Prostate gland (tissue), 2 donors: ENCODE results near the gene JMY. TPM values are rescaled to one million over a fixed set of nuclear protein-coding genes. Genes with fewer than 3 reads are reported as not detected.

Source experiments
- DNase-seq: peaks from one replicate; pipeline ENCODE4 v3.0.0-alpha.2; 2019; ENCODE audit warnings: low spot score
- H3K27ac ChIP-seq, 2 donors: fragments of 200-600 bp; sonication (generic); 2 replicates each; pipeline ENCODE4 v1.5.1; 2017 to 2019
- H3K27me3 ChIP-seq: fragments of 200-600 bp; sonication (generic); replicated peaks from 2 replicates; pipeline ENCODE4 v1.5.1; 2019; ENCODE audit not compliant: insufficient read depth
- H3K36me3 ChIP-seq, 2 donors: fragments of 200-600 bp; sonication (generic); 1 replicate in 1 of 2; 2 replicates in 1 of 2; pipeline versions ENCODE4 v1.5.1 to v1.8.1; 2017 to 2019
- H3K4me1 ChIP-seq: fragments of 200-600 bp; sonication (generic); replicated peaks from 2 replicates; pipeline ENCODE4 v1.5.1; 2019
- H3K4me3 ChIP-seq, 2 donors: fragments of 200-600 bp; sonication (generic); 2 replicates each; pipeline ENCODE4 v1.5.1; 2017 to 2019
- H3K9me3 ChIP-seq: fragments of 200-600 bp; sonication (generic); 2 replicates; pipeline ENCODE4 v1.5.1; 2017
- POLR2A ChIP-seq: fragments of 450-650 bp; IDR thresholded peaks from one replicate; pipeline ENCODE4 v1.6.1; 2016; ENCODE audit warnings: antibody characterized with exemption, mild to moderate bottlenecking
- POLR2AphosphoS5 ChIP-seq: sonication (generic); formaldehyde crosslinking; IDR thresholded peaks from one replicate; pipeline ENCODE4 v1.6.1; 2017; ENCODE audit warnings: antibody characterized with exemption
- WGBS: methylation state at CpG from one replicate; pipeline ENCODE4 v1.1.5; 2018; 5-methylcytosine and 5-hydroxymethylcytosine counted together
- intact Hi-C: fragments of 100-400 bp; cut with DNase I; formaldehyde crosslinking; loops from one replicate; pipeline ENCODE4 v1.14.2; 2022
- total RNA-seq, 2 donors: library from RNA; depleted of rRNA; stranded (reverse); fragments of >200 nt; gene quantifications; one replicate each; pipeline ENCODE4 v1.1.0, GENCODE V29; 2016
- TF ChIP-seq, protein P1 (sequence below), 4 experiments: fragments of 200-600 bp in 2 of 4; fragments of 450-650 bp in 2 of 4; sonication (generic) in 2 of 4; IDR thresholded peaks; 1 replicate in 3 of 4; 2 replicates in 1 of 4; pipeline ENCODE4 v1.5.1; 2016 to 2019; ENCODE audit warnings: antibody characterized with exemption in 4 of 4, mild to moderate bottlenecking in 2 of 4, moderate library complexity in 2 of 4

The JMY gene, protein sequence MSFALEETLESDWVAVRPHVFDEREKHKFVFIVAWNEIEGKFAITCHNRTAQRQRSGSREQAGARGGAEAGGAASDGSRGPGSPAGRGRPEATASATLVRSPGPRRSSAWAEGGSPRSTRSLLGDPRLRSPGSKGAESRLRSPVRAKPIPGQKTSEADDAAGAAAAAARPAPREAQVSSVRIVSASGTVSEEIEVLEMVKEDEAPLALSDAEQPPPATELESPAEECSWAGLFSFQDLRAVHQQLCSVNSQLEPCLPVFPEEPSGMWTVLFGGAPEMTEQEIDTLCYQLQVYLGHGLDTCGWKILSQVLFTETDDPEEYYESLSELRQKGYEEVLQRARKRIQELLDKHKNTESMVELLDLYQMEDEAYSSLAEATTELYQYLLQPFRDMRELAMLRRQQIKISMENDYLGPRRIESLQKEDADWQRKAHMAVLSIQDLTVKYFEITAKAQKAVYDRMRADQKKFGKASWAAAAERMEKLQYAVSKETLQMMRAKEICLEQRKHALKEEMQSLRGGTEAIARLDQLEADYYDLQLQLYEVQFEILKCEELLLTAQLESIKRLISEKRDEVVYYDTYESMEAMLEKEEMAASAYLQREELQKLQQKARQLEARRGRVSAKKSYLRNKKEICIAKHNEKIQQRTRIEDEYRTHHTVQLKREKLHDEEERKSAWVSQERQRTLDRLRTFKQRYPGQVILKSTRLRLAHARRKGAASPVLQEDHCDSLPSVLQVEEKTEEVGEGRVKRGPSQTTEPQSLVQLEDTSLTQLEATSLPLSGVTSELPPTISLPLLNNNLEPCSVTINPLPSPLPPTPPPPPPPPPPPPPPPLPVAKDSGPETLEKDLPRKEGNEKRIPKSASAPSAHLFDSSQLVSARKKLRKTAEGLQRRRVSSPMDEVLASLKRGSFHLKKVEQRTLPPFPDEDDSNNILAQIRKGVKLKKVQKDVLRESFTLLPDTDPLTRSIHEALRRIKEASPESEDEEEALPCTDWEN
- total RNA-seq: 10 to 100 TPM; 19.8 to 25.7 TPM

DNA sequence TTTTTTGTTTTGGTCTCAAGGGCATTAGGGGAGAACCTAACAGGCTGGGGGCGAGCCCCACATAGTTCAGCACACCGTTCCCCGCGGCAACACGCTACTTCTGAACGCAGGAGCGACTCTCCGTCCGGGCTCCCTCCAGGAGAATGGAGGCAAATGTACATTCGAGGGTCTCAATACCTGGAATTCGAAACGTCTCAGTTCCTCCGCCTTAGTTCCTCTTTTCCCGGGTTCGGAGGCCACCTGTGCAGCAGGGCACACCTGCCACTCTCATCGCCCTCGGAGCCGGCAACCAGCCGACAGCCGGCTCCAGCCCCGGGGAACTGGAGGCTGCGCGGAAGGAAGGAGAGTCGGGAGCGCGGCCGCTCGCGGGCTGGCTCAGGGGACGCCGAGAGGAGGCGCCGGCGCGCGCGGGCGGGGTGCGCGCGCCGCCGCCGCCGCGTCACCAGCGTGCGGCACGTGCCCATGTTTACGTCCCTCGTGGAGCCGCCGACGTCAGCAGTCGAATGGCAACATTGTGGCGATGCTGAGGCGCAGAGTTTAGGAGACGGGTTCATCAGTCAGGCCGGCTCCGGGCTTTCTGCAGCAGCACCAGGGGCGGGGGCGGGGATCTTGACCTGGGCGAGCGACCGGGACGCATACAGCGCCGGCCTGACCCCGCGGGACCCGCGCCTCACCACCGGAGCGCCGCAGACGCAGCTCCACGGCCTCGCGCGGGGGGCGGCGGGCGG, at the start of gene JMY:
JMY (plus strand) TSS at position 498 of the 728 bp plus-strand sequence. CDS start 520 bp downstream, outside the sequence.
- Histone ChIP-seq H3K4me3 (peak within 1 kb of the TSS; percentile 84 to 94), H3K9me3 (no peaks in the 10 kb centered on the region), H3K27me3 (no peaks in the 10 kb centered on the region), H3K27ac (peak within 1 kb of the TSS; percentile 98), H3K4me1 (peaks cover 4% of the 10 kb centered on the region), H3K36me3 (no peaks in the 10 kb centered on the region)
- TF ChIP-seq POLR2AphosphoS5 (peak; percentile 79), POLR2A (peak; percentile 91)
- TF ChIP-seq, protein P1, sequence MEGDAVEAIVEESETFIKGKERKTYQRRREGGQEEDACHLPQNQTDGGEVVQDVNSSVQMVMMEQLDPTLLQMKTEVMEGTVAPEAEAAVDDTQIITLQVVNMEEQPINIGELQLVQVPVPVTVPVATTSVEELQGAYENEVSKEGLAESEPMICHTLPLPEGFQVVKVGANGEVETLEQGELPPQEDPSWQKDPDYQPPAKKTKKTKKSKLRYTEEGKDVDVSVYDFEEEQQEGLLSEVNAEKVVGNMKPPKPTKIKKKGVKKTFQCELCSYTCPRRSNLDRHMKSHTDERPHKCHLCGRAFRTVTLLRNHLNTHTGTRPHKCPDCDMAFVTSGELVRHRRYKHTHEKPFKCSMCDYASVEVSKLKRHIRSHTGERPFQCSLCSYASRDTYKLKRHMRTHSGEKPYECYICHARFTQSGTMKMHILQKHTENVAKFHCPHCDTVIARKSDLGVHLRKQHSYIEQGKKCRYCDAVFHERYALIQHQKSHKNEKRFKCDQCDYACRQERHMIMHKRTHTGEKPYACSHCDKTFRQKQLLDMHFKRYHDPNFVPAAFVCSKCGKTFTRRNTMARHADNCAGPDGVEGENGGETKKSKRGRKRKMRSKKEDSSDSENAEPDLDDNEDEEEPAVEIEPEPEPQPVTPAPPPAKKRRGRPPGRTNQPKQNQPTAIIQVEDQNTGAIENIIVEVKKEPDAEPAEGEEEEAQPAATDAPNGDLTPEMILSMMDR (IDR thresholded peaks at IDR 0.05): peak in 1 of 4 experiments; percentile 26
- WGBS: under 1% methylated on average over 80 of the region's 83 CpGs
- intact Hi-C loops: loop anchor here (10.0 kb wide), 2 partner anchors 229 to 279 kb away; partner anchors contain the start of gene HOMER1
- peak; percentile 88 for DNase-seq

DNA sequence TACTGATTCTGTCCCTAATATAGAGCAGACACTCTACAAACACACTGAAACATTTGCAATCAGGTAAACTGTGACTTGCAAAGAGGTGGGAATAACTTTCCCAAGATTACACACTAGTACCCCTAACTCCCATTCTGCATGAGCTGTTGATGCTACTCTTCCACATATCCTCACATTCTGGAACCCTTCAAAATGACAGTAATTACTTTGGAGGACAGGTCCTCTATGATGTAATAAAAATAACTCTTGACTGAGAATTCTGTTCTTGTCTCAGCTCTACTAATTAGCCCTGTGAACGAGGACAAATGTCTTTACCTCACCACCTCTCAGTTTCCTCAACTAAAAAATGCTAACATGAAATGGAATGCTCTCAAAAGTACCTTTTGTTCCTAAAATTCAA, 49.5 kb upstream of the JMY start:
- H3K27ac ChIP-seq: no peak overlapping the region
- intact Hi-C loops: no loop called here
- no peak overlapping the region for H3K4me3 ChIP-seq
- DNase-seq: no peak
- H3K36me3 ChIP-seq: no peaks in the 10 kb centered on the region
- TF ChIP-seq POLR2A (no peak), POLR2AphosphoS5 (no peak)
- TF ChIP-seq, protein P1 (IDR thresholded peaks at IDR 0.05): no peak
- H3K9me3 ChIP-seq: no peaks in the 10 kb centered on the region
- H3K4me1 ChIP-seq: no peaks in the 10 kb centered on the region
- 72% methylated on average over 1 of the region's 1 CpG for WGBS
- H3K27me3 ChIP-seq: no peaks in the 10 kb centered on the region

DNA sequence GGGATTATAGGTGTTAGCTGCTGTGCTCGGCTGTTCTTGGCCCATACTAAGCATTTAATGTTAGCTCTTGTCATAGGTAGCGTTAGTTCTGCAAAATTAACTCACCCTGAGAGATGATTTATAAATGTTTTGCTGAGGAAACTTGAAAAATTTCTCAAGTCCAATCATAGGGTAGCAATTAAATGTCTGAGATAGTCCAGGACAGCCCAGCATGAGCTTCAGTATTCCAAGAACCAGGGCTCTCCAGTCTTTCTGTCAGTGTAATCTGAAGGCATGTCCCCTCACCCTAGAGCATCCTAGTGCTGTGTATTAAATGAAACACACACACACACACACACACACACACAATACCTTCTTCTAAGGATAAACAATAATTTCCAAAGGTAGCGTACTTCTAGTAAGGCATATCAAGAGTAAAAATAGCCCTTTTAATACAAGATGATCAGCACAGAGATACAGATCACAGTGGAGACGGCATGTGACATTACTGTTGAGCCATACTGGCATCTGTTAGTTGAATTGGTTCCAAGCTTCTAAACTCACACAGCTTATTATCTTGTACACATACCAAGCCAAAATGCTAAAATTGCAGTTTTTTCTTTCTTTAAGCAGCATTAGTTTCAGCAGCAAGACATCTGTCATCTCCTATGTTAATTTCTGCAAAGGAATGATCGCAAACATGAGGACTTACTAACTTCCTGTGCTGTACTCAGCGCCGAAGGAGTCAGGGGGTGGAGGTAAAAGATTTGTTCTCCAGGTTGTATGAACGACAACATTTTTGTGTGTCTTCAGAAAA, 46.3 kb upstream of the JMY start:
- no peak for DNase-seq
- Histone ChIP-seq H3K27ac (no peak overlapping the region), H3K4me1 (no peaks in the 10 kb centered on the region), H3K27me3 (no peaks in the 10 kb centered on the region), H3K9me3 (no peaks in the 10 kb centered on the region), H3K36me3 (no peaks in the 10 kb centered on the region), H3K4me3 (no peak overlapping the region)
- intact Hi-C loops: no loop called here
- 60% methylated on average over 8 of the region's 8 CpGs for whole genome bisulfite sequencing
- TF ChIP-seq POLR2AphosphoS5: no peak
- no peak for TF ChIP-seq POLR2A
- TF ChIP-seq, protein P1 (IDR thresholded peaks at IDR 0.05): no peak

DNA sequence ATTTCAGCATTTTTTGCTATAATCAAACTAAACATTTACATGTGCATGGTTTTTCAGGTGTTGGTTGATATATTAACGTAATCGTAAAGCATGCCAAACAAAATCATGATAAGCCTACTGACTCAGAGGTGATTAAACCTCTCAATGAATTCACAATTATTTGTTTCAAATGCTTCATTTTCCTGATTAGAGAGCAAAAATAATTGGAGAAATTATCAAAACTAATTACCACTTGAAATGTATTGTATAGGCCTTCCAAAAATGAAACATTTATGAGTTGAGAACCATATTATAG, 45.7 kb upstream of the JMY start:
- no peak for DNase-seq
- Histone ChIP-seq H3K36me3 (no peaks in the 10 kb centered on the region), H3K9me3 (no peaks in the 10 kb centered on the region), H3K27me3 (no peaks in the 10 kb centered on the region), H3K4me3 (no peak overlapping the region), H3K4me1 (no peaks in the 10 kb centered on the region), H3K27ac (no peak overlapping the region)
- 98% methylated on average over 2 of the region's 2 CpGs for WGBS
- TF ChIP-seq POLR2AphosphoS5 (no peak), POLR2A (no peak)
- TF ChIP-seq, protein P1 (IDR thresholded peaks at IDR 0.05): no peak
- intact Hi-C loops: no loop called here
